ENCODE data around the gene NFKBIZ.
"Not testable (repeated sequence)": the region's sequence is repeated elsewhere in the genome, so short reads cannot be mapped to it uniquely, and the experiment has no call there.

The NFKBIZ gene

GRCh38 chr3:101905573-101905972 lies 56.3 kb downstream of the NFKBIZ start:
- in situ Hi-C loops (cut with MboI; ENCODE audit: low sequenced_read_pairs), result not testable (repeated sequence)

Data from HL-60/S4 treated with phorbol 12-myristate 13-acetate at 8.2 ng/mL for 4 days and 3 days (cell line).